Left ventricle myocardium inferior (tissue), 1 donor: Measurements from ENCODE around the gene EPHA6. TPM values are rescaled to one million over a fixed set of nuclear protein-coding genes. Genes with fewer than 3 reads are reported as not detected.

Source experiments
- DNase-seq: peaks from one replicate; pipeline ENCODE4 v3.0.0-alpha.2; 2020
- H3K27ac ChIP-seq: fragments of 200-600 bp; replicated peaks from 2 replicates; pipeline ENCODE4 v1.8.0; 2021
- H3K27me3 ChIP-seq: fragments of 200-600 bp; 2 replicates; pipeline ENCODE4 v1.8.0; 2021; ENCODE audit warnings: low read depth
- H3K36me3 ChIP-seq: fragments of 200-600 bp; 2 replicates; pipeline ENCODE4 v1.8.0; 2021
- H3K4me1 ChIP-seq: fragments of 200-600 bp; 2 replicates; pipeline ENCODE4 v1.8.0; 2021
- H3K4me3 ChIP-seq: fragments of 200-600 bp; 2 replicates; pipeline ENCODE4 v1.8.0; 2021; ENCODE audit warnings: mild to moderate bottlenecking, moderate library complexity
- H3K9me3 ChIP-seq: fragments of 200-600 bp; replicated peaks from 2 replicates; pipeline ENCODE4 v1.8.0; 2021
- intact Hi-C: fragments of 100-400 bp; cut with micrococcal nuclease; formaldehyde crosslinking; loops from one replicate; pipeline ENCODE4 v1.11.0; 2022
- total RNA-seq: library from RNA; stranded (reverse); fragmentation: NEBNext Ultra II Directional; extraction: Animal tissue kit (Norgen Biotek cat#: 25700); gene quantifications from one replicate; pipeline ENCODE4 v1.2.1, GENCODE V29; 2021
- TF ChIP-seq, protein P1 (sequence below): fragments of 200-600 bp; IDR thresholded peaks from 2 replicates; pipeline ENCODE4 v1.8.0; 2021; ENCODE audit warnings: antibody characterized with exemption, mild to moderate bottlenecking, borderline replicate concordance
- donor health status: DM: no; HTN: yes; CAD: no; lungs with severe emphysema.

EPHA6 gene
- total RNA-seq, 1 donor from 2014 or later, result 0.19 TPM

DNA sequence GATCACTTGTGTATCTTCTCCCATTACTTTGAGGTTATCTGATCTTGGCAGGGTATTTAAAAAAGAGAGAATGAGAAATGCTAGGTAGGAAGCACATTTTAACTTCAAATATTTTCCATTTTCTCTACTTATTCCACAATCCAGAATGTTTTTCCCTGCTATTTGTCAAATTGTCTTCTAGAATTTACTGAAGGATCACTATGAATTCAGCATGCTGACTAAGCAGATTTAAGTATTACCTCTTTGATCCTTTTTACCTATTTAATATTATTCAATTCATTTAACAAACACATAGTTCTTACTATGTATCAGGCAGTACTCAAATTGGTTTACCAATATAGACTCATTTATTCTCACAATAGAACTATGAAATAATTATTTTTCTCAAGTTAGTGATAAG, 486.7 kb downstream of the EPHA6 start:
- no peak overlapping the region for H3K4me3 ChIP-seq
- no peak overlapping the region for H3K27ac ChIP-seq
- TF ChIP-seq, protein P1, sequence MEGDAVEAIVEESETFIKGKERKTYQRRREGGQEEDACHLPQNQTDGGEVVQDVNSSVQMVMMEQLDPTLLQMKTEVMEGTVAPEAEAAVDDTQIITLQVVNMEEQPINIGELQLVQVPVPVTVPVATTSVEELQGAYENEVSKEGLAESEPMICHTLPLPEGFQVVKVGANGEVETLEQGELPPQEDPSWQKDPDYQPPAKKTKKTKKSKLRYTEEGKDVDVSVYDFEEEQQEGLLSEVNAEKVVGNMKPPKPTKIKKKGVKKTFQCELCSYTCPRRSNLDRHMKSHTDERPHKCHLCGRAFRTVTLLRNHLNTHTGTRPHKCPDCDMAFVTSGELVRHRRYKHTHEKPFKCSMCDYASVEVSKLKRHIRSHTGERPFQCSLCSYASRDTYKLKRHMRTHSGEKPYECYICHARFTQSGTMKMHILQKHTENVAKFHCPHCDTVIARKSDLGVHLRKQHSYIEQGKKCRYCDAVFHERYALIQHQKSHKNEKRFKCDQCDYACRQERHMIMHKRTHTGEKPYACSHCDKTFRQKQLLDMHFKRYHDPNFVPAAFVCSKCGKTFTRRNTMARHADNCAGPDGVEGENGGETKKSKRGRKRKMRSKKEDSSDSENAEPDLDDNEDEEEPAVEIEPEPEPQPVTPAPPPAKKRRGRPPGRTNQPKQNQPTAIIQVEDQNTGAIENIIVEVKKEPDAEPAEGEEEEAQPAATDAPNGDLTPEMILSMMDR, result no peak
- intact Hi-C loops, result no loop called here
- peaks cover 32% of the 10 kb centered on the region for H3K9me3 ChIP-seq
- H3K27me3 ChIP-seq, result no peaks in the 10 kb centered on the region
- no peak for DNase-seq
- H3K36me3 ChIP-seq, result no peaks in the 10 kb centered on the region
- no peaks in the 10 kb centered on the region for H3K4me1 ChIP-seq

DNA sequence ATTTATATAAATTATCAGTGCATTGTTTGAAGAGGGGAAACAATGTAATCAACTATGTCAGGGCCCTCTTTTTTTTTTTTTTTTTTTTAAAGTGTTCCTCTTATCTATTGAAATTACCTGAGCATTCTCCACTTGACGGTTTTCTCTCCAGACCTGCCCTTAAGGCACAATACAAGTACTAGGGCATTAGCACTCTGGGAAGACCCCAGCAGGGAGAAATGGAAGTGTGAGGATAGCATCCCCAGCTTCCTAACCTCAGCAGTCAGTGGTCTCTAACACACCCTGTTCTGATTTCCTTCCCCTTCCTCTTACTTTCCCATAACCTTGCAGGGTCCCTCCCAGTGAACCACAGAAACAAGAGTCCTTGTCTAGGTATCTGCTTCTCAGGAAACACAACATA, 491.8 kb downstream of the EPHA6 start:
- Histone ChIP-seq H3K27ac (no peak overlapping the region), H3K4me1 (no peaks in the 10 kb centered on the region), H3K4me3 (no peak overlapping the region), H3K27me3 (no peaks in the 10 kb centered on the region), H3K9me3 (peaks cover 22% of the 10 kb centered on the region), H3K36me3 (no peaks in the 10 kb centered on the region)
- TF ChIP-seq, protein P1, result no peak
- DNase-seq, result no peak
- intact Hi-C loops, result no loop called here

DNA sequence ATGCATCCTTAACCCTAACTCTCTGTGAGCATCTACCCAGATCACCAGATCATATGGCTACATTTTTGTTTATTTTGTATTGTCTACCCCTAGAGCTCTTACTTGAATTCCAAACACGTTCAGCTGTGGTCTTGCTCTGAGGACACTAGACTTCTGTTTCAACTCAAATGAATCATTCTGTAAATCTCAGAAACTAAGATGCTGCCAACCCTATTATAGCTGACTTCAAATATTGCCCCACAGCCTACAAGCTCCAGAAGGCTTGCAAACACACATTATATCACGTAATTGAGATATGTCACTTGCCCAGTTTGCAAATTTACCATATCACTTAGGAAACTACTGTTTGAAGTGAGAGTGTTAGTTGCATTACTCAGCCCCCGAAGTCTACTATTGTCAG, 524.0 kb downstream of the EPHA6 start:
- intact Hi-C loops, result no loop called here

DNA sequence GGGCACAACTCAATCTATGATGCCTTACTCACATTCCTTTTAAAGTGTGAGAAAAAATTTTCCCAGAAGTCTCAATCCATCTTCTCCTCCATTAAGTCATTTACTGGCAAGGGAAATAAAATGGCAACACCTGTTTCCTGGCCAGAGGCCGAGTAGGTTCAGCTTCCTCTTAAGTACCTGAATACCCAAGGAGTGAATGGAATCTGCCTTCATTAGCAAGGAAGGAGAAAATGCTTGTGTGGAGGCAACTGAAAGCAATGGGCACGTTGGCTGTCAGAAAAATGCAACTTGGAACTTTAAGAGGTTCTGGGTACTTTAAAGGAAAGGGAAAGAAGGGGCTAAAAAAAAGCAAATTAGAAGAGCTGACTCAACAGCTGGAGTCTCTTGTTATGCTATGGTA, 526.5 kb downstream of the EPHA6 start:
- DNase-seq, result no peak

More for the DNA sequence above, 524.0 kb downstream of the EPHA6 start:
- H3K4me1 ChIP-seq, result no peaks in the 10 kb centered on the region
- peaks cover 29% of the 10 kb centered on the region for H3K9me3 ChIP-seq
- no peaks in the 10 kb centered on the region for H3K27me3 ChIP-seq
- H3K36me3 ChIP-seq, result no peaks in the 10 kb centered on the region
- no peak overlapping the region for H3K4me3 ChIP-seq
- no peak overlapping the region for H3K27ac ChIP-seq
- TF ChIP-seq, protein P1, result no peak
- no peak for DNase-seq

DNA sequence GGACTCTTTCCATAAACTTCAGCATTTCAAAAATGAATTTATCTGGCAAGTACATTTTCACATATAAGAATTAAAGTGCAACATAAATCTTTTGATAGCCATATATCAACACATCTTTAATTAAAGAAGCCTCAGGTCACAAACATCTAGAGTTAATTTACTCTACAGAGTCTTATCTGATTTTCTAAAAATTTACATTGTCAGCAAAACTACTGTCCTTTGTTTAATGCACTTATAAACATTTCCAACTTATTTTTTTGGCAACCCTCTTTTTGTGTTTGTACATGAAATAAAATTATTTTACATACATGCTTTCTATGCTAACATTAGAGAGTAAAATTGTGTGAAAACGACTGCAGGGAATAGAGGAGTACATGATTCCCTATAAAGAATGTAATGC, 533.4 kb downstream of the EPHA6 start:
- H3K36me3 ChIP-seq, result no peaks in the 10 kb centered on the region
- no peak overlapping the region for H3K4me3 ChIP-seq
- H3K27ac ChIP-seq, result no peak overlapping the region
- no peak for DNase-seq
- TF ChIP-seq, protein P1, result no peak
- intact Hi-C loops, result no loop called here
- no peaks in the 10 kb centered on the region for H3K4me1 ChIP-seq
- no peaks in the 10 kb centered on the region for H3K27me3 ChIP-seq
- peaks cover 6% of the 10 kb centered on the region for H3K9me3 ChIP-seq

More for the DNA sequence above, 526.5 kb downstream of the EPHA6 start:
- TF ChIP-seq, protein P1, result no peak
- Histone ChIP-seq H3K36me3 (no peaks in the 10 kb centered on the region), H3K4me3 (no peak overlapping the region), H3K27ac (no peak overlapping the region), H3K27me3 (no peaks in the 10 kb centered on the region), H3K4me1 (no peaks in the 10 kb centered on the region), H3K9me3 (peaks cover 22% of the 10 kb centered on the region)
- intact Hi-C loops, result no loop called here

DNA sequence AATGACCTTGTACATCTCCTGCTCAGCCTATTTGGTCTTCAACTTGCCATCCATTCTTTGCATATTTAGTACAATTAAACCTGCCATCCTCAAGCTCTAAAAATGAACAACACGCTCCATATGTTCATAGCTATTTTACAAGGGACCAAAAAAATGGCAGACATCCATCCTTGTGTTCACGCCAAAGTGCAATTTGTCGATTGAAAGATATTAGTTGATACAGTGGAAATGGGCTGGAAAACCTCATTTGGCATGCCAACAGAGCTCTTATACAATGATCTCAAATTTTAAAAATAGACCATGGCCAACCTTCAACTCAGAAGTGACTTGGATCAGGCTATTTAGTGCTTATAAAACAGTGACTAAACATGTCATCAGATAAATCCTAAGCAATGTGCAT, 536.6 kb downstream of the EPHA6 start:
- intact Hi-C loops, result no loop called here
- no peaks in the 10 kb centered on the region for H3K27me3 ChIP-seq
- no peak overlapping the region for H3K27ac ChIP-seq
- H3K4me3 ChIP-seq, result no peak overlapping the region
- H3K36me3 ChIP-seq, result no peaks in the 10 kb centered on the region
- no peak for DNase-seq
- peaks cover 23% of the 10 kb centered on the region for H3K9me3 ChIP-seq
- TF ChIP-seq, protein P1, result no peak
- H3K4me1 ChIP-seq, result no peaks in the 10 kb centered on the region
